ENCODE results near the gene NUBPL.

The NUBPL gene, protein sequence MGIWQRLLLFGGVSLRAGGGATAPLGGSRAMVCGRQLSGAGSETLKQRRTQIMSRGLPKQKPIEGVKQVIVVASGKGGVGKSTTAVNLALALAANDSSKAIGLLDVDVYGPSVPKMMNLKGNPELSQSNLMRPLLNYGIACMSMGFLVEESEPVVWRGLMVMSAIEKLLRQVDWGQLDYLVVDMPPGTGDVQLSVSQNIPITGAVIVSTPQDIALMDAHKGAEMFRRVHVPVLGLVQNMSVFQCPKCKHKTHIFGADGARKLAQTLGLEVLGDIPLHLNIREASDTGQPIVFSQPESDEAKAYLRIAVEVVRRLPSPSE

DNA sequence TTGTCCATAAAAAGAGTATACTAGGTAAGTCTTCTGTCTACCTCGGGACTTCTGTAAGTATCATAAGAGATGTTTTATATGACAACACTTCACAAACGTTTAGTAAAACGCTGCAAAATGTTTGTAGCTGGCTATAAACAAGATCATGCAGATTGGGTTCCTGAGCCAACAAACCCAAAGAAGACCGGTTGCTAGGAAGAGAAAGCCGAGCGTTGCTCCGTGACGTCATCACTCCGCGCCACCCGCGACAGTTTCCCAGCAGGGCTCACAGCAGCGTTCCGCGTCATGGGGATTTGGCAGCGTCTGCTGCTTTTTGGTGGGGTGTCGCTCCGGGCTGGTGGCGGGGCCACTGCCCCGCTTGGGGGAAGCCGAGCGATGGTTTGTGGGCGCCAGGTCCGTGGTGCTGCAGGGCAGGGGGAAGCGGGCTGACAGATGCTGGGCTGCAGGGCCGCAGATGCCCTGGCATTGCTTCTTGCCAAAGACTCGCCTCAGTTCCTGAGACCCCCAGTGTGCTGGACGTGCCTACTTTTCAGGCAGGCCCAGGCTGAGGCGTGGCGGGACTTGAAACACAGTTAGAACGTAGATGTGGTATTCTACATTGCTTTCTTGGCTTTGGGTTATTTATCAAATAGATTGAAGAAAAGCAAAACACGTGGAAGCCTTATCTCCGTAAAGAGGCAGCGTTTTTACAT, at the start of gene NUBPL:
NUBPL (plus strand) TSS at position 250 of the 692 bp plus-strand sequence; CDS start at position 286, 36 bp downstream.
- Mint-ChIP-seq H3K4me3 (peak within 1 kb of the TSS; percentile 97), H3K9me3 (no peaks in the 10 kb centered on the region), H3K27me3 (ENCODE audit: low read depth) (peaks cover 12% of the 10 kb centered on the region), H3K4me1 (ENCODE audit: low read depth) (peaks cover 21% of the 10 kb centered on the region), H3K27ac (peak within 1 kb of the TSS; percentile 99), H3K36me3 (ENCODE audit: low read depth) (peaks cover 3% of the 10 kb centered on the region)
- peak; percentile 97 for DNase-seq (ENCODE audit: low spot score)

DNA sequence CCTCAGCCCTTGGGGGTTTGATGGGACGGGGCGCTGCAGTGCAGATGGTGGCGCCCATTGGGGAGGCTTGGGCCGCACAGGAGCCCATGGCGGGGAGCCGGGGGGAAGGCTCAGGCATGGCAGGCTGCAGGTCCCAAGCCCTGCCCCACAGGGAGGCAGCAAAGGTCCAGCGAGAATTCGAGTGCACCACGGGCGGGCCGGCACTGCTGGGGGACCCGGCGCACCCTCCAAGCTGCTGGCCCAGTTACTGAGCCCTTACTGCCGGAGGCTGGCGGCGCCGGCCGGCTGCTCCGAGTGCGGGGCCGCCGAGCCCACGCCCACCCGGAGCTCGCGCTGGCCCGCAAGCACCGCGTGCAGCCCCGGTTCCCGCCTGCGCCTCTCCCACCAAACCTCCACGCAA, 34.1 kb upstream of the NUBPL start:
- Mint-ChIP-seq H3K27me3 (ENCODE audit: low read depth) (peaks cover 2% of the 10 kb centered on the region), H3K4me3 (no peak overlapping the region), H3K4me1 (ENCODE audit: low read depth) (no peaks in the 10 kb centered on the region), H3K27ac (no peak overlapping the region), H3K9me3 (no peaks in the 10 kb centered on the region), H3K36me3 (ENCODE audit: low read depth) (no peaks in the 10 kb centered on the region)
- DNase-seq (ENCODE audit: low spot score), result no peak

- Mint-ChIP-seq H3K27ac (no peak overlapping the region), H3K36me3 (ENCODE audit: low read depth) (no peaks in the 10 kb centered on the region)
Measured at GRCh38 chr14:31527546-31527945, 33.7 kb upstream of the NUBPL start.

GRCh38 chr14:31529053-31529452, 32.2 kb upstream of the NUBPL start:
- no peaks in the 10 kb centered on the region for H3K4me1 Mint-ChIP-seq (ENCODE audit: low read depth)
- peaks cover 2% of the 10 kb centered on the region for H3K27me3 Mint-ChIP-seq (ENCODE audit: low read depth)

More at GRCh38 chr14:31527546-31527945, 33.7 kb upstream of the NUBPL start:
- no peaks in the 10 kb centered on the region for H3K4me1 Mint-ChIP-seq (ENCODE audit: low read depth)
- no peak for DNase-seq (ENCODE audit: low spot score)
- H3K27me3 Mint-ChIP-seq (ENCODE audit: low read depth), result peaks cover 2% of the 10 kb centered on the region
- no peaks in the 10 kb centered on the region for H3K9me3 Mint-ChIP-seq
- no peak overlapping the region for H3K4me3 Mint-ChIP-seq

GRCh38 chr14:31530136-31530535, 31.1 kb upstream of the NUBPL start:
- no peak for DNase-seq (ENCODE audit: low spot score)
- H3K4me3 Mint-ChIP-seq, result no peak overlapping the region
- no peaks in the 10 kb centered on the region for H3K36me3 Mint-ChIP-seq (ENCODE audit: low read depth)
- no peaks in the 10 kb centered on the region for H3K27me3 Mint-ChIP-seq (ENCODE audit: low read depth)
- H3K27ac Mint-ChIP-seq, result no peak overlapping the region
- H3K4me1 Mint-ChIP-seq (ENCODE audit: low read depth), result no peaks in the 10 kb centered on the region
- H3K9me3 Mint-ChIP-seq, result no peaks in the 10 kb centered on the region

More at GRCh38 chr14:31529053-31529452, 32.2 kb upstream of the NUBPL start:
- DNase-seq (ENCODE audit: low spot score), result no peak
- no peak overlapping the region for H3K27ac Mint-ChIP-seq
- no peaks in the 10 kb centered on the region for H3K9me3 Mint-ChIP-seq
- no peak overlapping the region for H3K4me3 Mint-ChIP-seq
- H3K36me3 Mint-ChIP-seq (ENCODE audit: low read depth), result no peaks in the 10 kb centered on the region

DNA sequence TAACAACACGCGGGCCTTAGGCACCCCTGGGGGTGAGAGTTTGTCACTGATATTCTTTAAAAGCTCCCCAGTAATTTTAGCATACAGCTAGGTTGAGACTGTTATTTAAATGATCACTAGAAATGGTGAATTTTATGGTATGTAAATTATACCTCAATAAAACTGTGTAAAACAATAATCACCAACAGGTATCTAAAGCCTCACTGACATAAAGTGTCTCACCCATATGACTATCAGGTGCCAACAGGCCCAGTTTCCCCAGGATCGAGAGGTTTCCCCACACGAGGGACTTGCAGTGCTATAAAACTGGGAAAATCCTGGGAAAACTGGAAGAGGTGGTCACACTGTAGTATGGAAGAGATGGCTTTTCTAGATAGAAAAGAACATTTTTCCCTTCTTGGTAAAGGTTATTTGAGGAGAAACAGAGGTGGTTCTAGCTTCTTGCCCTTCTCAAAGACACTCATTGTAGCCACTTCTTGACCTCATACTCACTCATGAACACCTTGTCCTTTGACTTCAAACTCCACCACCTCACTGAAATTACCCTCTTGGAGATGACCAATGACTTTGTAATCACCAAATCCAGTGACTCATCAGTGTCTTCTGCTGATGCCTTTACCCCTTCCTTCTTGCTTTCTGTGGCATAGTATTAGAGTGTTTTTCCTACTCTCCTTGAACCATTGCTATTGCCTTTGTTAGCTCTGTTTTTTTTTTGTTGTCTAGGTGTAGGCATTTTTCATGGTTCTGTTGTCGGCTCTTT, 24.8 kb upstream of the NUBPL start:
- Mint-ChIP-seq H3K27ac (no peak overlapping the region), H3K36me3 (ENCODE audit: low read depth) (no peaks in the 10 kb centered on the region), H3K9me3 (no peaks in the 10 kb centered on the region), H3K4me3 (no peak overlapping the region), H3K27me3 (ENCODE audit: low read depth) (peaks cover 2% of the 10 kb centered on the region), H3K4me1 (ENCODE audit: low read depth) (no peaks in the 10 kb centered on the region)
- DNase-seq (ENCODE audit: low spot score), result no peak

- no peak overlapping the region for H3K27ac Mint-ChIP-seq
- peaks cover 3% of the 10 kb centered on the region for H3K27me3 Mint-ChIP-seq (ENCODE audit: low read depth)
- H3K4me3 Mint-ChIP-seq, result no peak overlapping the region
- H3K9me3 Mint-ChIP-seq, result no peaks in the 10 kb centered on the region
- no peak for DNase-seq (ENCODE audit: low spot score)
- H3K36me3 Mint-ChIP-seq (ENCODE audit: low read depth), result no peaks in the 10 kb centered on the region
- H3K4me1 Mint-ChIP-seq (ENCODE audit: low read depth), result no peaks in the 10 kb centered on the region
Measured at GRCh38 chr14:31541702-31542101, 19.5 kb upstream of the NUBPL start.

DNA sequence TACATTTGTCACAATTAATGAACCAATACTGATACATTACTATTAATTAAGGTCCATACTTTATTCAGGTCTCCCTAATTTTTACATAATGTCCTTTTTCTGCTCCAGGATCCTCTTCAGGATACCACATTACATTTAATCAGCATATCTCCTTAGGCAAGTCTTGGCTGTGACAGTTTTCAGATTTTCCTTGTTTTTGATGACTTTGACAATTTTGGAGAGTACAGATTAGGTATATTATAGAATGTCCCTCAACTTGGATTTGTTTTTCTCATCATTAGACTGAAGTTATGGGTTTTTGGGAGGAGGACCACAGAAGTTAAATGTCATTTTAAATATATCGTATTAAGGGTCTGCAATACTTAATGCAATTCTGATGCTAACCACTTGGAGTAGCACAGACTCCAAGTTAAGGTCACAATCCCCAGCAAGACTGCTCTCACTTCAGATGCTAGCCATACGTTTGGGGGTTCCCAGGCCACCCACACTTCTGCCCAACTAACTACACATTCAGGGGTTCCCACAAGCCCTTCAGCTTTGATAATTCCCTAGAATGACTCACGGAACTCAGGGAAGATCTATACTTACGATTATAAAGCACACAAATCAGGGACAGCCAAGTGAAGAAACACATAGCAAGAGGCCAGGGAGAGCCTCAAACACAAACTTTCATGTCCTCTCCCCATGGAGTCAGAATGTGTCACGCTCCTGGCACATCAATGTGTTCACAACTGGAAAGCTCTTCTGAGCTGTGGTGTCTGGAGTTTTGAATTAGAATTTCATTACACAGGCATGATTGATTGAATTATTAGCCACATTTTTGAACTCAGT, 17.0 kb upstream of the NUBPL start:
- Mint-ChIP-seq H3K4me1 (ENCODE audit: low read depth) (no peaks in the 10 kb centered on the region), H3K27ac (no peak overlapping the region), H3K9me3 (no peaks in the 10 kb centered on the region), H3K4me3 (no peak overlapping the region), H3K36me3 (ENCODE audit: low read depth) (no peaks in the 10 kb centered on the region), H3K27me3 (ENCODE audit: low read depth) (peaks cover 8% of the 10 kb centered on the region)
- no peak for DNase-seq (ENCODE audit: low spot score)

DNA sequence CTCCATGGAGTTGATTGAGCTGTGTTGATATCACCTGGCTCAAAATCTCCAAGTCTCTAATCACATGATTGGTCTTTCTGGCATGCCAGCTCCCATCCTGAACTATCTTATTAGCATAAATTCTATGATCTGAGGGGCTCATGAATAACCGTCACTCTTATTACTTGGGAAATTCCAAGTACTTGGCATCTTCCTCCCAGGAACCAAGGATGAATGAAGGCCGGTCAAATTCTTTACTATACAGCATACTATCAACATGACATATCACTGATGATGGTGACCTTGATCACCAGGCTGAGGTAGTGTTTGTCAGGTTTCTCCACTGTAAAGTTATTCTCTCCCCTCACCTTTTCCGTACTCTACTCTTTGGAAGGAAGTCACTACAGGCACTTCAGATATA, 16.4 kb upstream of the NUBPL start:
- Mint-ChIP-seq H3K36me3 (ENCODE audit: low read depth) (no peaks in the 10 kb centered on the region), H3K4me3 (no peak overlapping the region), H3K4me1 (ENCODE audit: low read depth) (no peaks in the 10 kb centered on the region), H3K27ac (no peak overlapping the region), H3K9me3 (no peaks in the 10 kb centered on the region), H3K27me3 (ENCODE audit: low read depth) (peaks cover 9% of the 10 kb centered on the region)
- DNase-seq (ENCODE audit: low spot score), result no peak

DNA sequence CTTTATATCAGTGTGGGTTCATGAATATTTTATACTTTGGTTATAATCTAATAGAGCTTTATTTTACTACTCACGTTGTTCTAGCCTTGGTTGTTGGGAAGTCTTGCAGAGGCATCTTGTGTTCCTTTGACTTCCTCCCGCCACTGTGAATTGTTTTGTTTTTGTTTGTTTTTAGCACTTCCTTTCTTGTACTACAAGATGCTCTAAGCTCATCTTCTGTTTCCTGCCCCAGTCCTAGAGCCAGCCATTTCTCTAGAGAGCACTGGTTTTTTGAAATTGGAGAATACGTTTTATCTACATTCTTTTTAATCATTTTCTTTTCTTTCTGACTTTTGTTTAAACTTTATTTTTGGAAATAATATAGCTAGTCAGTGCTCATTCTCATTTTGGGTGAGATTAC, 15.9 kb upstream of the NUBPL start:
- peaks cover 12% of the 10 kb centered on the region for H3K27me3 Mint-ChIP-seq (ENCODE audit: low read depth)
- no peaks in the 10 kb centered on the region for H3K9me3 Mint-ChIP-seq
- no peak overlapping the region for H3K27ac Mint-ChIP-seq
- H3K4me3 Mint-ChIP-seq, result no peak overlapping the region
- H3K36me3 Mint-ChIP-seq (ENCODE audit: low read depth), result no peaks in the 10 kb centered on the region
- no peak for DNase-seq (ENCODE audit: low spot score)
- no peaks in the 10 kb centered on the region for H3K4me1 Mint-ChIP-seq (ENCODE audit: low read depth)

DNA sequence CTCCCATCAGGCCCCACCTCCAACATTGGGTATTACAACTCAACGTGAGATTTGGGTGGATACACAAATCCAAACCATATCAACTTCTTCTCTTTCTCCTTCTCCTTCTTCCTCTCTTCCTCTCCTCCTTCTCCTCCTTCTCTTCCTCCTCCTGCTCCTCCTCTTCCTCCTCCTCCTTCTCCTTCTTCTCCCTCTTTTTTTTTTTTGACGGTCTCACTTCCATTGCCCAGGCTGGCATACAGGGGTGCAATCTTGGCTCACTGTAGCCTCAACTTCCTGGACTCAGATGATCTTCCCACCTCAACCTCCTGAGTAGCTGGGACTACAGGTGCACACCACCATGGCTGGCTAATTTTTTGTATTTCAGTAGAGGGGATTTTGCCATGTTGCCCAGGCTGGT, 11.4 kb upstream of the NUBPL start:
- no peaks in the 10 kb centered on the region for H3K36me3 Mint-ChIP-seq (ENCODE audit: low read depth)
- no peaks in the 10 kb centered on the region for H3K4me1 Mint-ChIP-seq (ENCODE audit: low read depth)
- no peaks in the 10 kb centered on the region for H3K9me3 Mint-ChIP-seq
- H3K27me3 Mint-ChIP-seq (ENCODE audit: low read depth), result peaks cover 21% of the 10 kb centered on the region
- no peak for DNase-seq (ENCODE audit: low spot score)
- H3K4me3 Mint-ChIP-seq, result no peak overlapping the region
- no peak overlapping the region for H3K27ac Mint-ChIP-seq

DNA sequence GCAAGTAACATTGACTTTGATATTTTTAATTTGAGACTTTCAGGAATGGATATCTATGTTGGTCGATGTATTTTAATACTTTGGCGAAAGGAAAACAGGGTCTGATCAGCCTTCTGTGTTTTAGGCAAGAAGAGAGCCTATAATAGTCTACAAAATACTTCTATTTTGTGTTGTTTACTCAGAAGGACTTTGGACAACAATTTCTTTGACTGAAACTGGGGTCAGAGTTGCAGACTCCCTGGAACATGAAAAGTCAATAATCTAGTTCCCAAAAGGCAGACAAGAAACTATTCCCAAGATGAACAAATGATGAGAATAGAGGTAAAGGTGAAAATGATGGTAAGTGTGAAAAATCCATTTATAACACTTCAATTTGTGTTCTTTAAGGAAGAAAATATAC, 10.6 kb upstream of the NUBPL start:
- no peaks in the 10 kb centered on the region for H3K36me3 Mint-ChIP-seq (ENCODE audit: low read depth)
- DNase-seq (ENCODE audit: low spot score), result no peak
- no peaks in the 10 kb centered on the region for H3K4me1 Mint-ChIP-seq (ENCODE audit: low read depth)
- peaks cover 21% of the 10 kb centered on the region for H3K27me3 Mint-ChIP-seq (ENCODE audit: low read depth)
- H3K9me3 Mint-ChIP-seq, result no peaks in the 10 kb centered on the region
- no peak overlapping the region for H3K4me3 Mint-ChIP-seq
- H3K27ac Mint-ChIP-seq, result no peak overlapping the region

GRCh38 chr14:31556191-31556590, 5.0 kb upstream of the NUBPL start:
- no peak overlapping the region for H3K27ac Mint-ChIP-seq
- peaks cover under 1% of the 10 kb centered on the region for H3K36me3 Mint-ChIP-seq (ENCODE audit: low read depth)
- peaks cover 7% of the 10 kb centered on the region for H3K4me1 Mint-ChIP-seq (ENCODE audit: low read depth)
- H3K4me3 Mint-ChIP-seq, result no peak overlapping the region
- H3K27me3 Mint-ChIP-seq (ENCODE audit: low read depth), result peaks cover 27% of the 10 kb centered on the region
- no peak for DNase-seq (ENCODE audit: low spot score)
- H3K9me3 Mint-ChIP-seq, result no peaks in the 10 kb centered on the region
